BLaER1 treated with 17β-estradiol and CSF1 and Interleukin-3, amounts not matched to agents 10 nM and 100 nM (cell line): ENCODE measurements around the gene TNFAIP8L1.

Experiments used
- H3K27ac ChIP-seq, 11 experiments: shearing (Covaris generic); formaldehyde crosslinking; 2 replicates each; pipeline ENCODE4 v1.8.1; 2022
- H3K27me3 ChIP-seq, 11 experiments: shearing (Covaris generic); formaldehyde crosslinking; 2 replicates each; pipeline ENCODE4 v1.8.1; 2022
- H3K36me3 ChIP-seq, 11 experiments: shearing (Covaris generic); formaldehyde crosslinking; 2 replicates each; pipeline ENCODE4 v1.8.1; 2022
- H3K4me1 ChIP-seq, 10 experiments: shearing (Covaris generic); formaldehyde crosslinking; 2 replicates each; pipeline ENCODE4 v1.8.1; 2022
- H3K4me2 ChIP-seq, 11 experiments: shearing (Covaris generic); formaldehyde crosslinking; 2 replicates each; pipeline ENCODE4 v1.8.1; 2022
- H3K4me3 ChIP-seq, 10 experiments: shearing (Covaris generic); formaldehyde crosslinking; 2 replicates each; pipeline ENCODE4 v1.8.1; 2022
- H3K9ac ChIP-seq, 11 experiments: shearing (Covaris generic); formaldehyde crosslinking; 2 replicates each; pipeline ENCODE4 v1.8.1; 2022
- H3K9me3 ChIP-seq, 11 experiments: shearing (Covaris generic); formaldehyde crosslinking; replicated peaks in 1 of 11; 2 replicates each; pipeline ENCODE4 v1.8.1; 2022
- H4K20me1 ChIP-seq, 11 experiments: shearing (Covaris generic); formaldehyde crosslinking; 2 replicates each; pipeline ENCODE4 v1.8.1; 2022
- Cebpa-rat ChIP-seq, 11 experiments: shearing (Covaris generic); IDR thresholded peaks; 2 replicates each; pipeline ENCODE4 v1.8.1; 2022

TNFAIP8L1 gene

GRCh38 chr19:4704317-4704673, 65.0 kb downstream of the TNFAIP8L1 start:
- TF ChIP-seq Cebpa-rat (IDR thresholded peaks at IDR 0.05), result 0 out of 22 replicates have a peak, but pooled peaks of 1 of the 11 experiments have one; percentile 5
- Histone ChIP-seq H3K4me1 (peaks cover 0 to 42% (median 13%) of the 10 kb centered on the region in 10 experiments; a peak in 16 of 20 replicates), H3K27ac (peak overlapping the region in 6 of 11 experiments; percentile 5 to 54 (median 26); a peak in 10 of 22 replicates), H3K27me3 (no peaks in the 10 kb centered on the region), H3K9ac (peak overlapping the region in 5 of 11 experiments; percentile 20 to 38 (median 31); a peak in 5 of 22 replicates), H3K36me3 (peaks cover 77 to 99% (median 93%) of the 10 kb centered on the region in 11 experiments), H4K20me1 (peaks cover 0 to 75% (median 26%) of the 10 kb centered on the region in 11 experiments; a peak in 17 of 22 replicates), H3K9me3 (no peaks in the 10 kb centered on the region), H3K4me2 (no peak overlapping the region; a peak in 1 of 22 replicates), H3K4me3 (no peak overlapping the region)
